ENCODE data around the gene PER1.

- TF ChIP-seq CTCF (IDR thresholded peaks at IDR 0.05) (no peak), POLR2AphosphoS5 (IDR thresholded peaks at IDR 0.05; ENCODE audit: low read depth, low read length) (no peak), TCF7L2 (IDR thresholded peaks at IDR 0.05; ENCODE audit: low read depth, low read length) (no peak), REST (IDR thresholded peaks at IDR 0.05; ENCODE audit: insufficient read depth in 1 of 2, low read depth in 2 of 2, low read length in 1 of 2) (no peak), SIN3A (IDR thresholded peaks at IDR 0.05; ENCODE audit: borderline replicate concordance, insufficient read depth, low read depth, low read length) (no peak)
These were observed 28.4 kb downstream of the PER1 start, which contains the start of gene HES7 for GRCh38 chr17:8123695-8124349.

All from Panc1 (cell line).